IMR-90 (cell line): ENCODE results near the gene TIMM44.

Source experiments
- CEBPB ChIP-seq: IDR thresholded peaks from 2 replicates; pipeline ENCODE4 v1.6.1; 2012; ENCODE audit warnings: low read depth, low read length, improper control_type of control experiment
- CTCF ChIP-seq: conservative IDR thresholded peaks from 2 replicates; pipeline ENCODE4 v1.5.1; 2012; ENCODE audit warnings: mild to moderate bottlenecking, low read depth, low read length, improper control_type of control experiment
- ELK1 ChIP-seq: fragments of 150-350 bp; IDR thresholded peaks from 2 replicates; pipeline ENCODE4 v1.6.1; 2016; ENCODE audit warnings: low read depth, mild to moderate bottlenecking, low read length, moderate library complexity, borderline replicate concordance
- MAFK ChIP-seq: IDR thresholded peaks from 2 replicates; pipeline ENCODE4 v1.6.1; 2012; ENCODE audit warnings: low read depth, low read length, improper control_type of control experiment
- MXI1 ChIP-seq: IDR thresholded peaks from 2 replicates; pipeline ENCODE4 v1.6.1; 2012; ENCODE audit warnings: low read depth, mild to moderate bottlenecking, low read length, moderate library complexity, borderline replicate concordance
- NFE2L2 ChIP-seq: fragments of 150-350 bp; IDR thresholded peaks from 2 replicates; pipeline ENCODE4 v1.6.1; 2016; ENCODE audit warnings: low read depth, mild to moderate bottlenecking, low read length
- POLR2A ChIP-seq: IDR thresholded peaks from 2 replicates; pipeline ENCODE4 v1.6.1; 2012; ENCODE audit warnings: mild to moderate bottlenecking, low read depth, low read length
- RAD21 ChIP-seq: IDR thresholded peaks from 2 replicates; pipeline ENCODE4 v1.6.1; 2012; ENCODE audit warnings: low read length, improper control_type of control experiment
- RFX5 ChIP-seq: IDR thresholded peaks from 2 replicates; pipeline ENCODE4 v1.8.0; 2012; ENCODE audit warnings: low read depth, mild to moderate bottlenecking, low read length, moderate library complexity

DNA sequence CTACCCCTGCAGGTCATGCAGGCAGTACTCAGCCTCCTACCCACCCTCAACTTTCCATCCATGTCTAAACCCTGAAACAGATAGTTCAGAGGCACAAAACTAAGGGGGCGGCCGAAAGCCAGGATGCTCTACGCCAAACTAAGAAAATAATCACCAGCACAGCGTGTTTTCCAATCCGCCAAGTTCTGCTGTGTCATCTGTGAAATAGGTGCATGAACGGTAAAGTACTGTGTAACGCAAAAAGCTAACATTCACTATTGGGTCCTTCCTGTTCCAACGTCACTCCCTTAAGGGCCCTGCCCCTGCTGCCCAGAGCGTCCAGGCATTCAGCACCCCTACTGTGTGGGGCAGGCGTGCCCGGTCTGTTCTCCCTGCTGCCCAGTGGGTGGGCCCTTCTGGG, 12.2 kb upstream of the TIMM44 start:
- no peak for TF ChIP-seq CEBPB
- no peak for TF ChIP-seq CTCF
- no peak for TF ChIP-seq RFX5
- TF ChIP-seq POLR2A = no peak
- TF ChIP-seq RAD21 = no peak
- TF ChIP-seq MAFK = no peak
- no peak for TF ChIP-seq MXI1
- no peak for TF ChIP-seq NFE2L2
- TF ChIP-seq ELK1 = no peak
